Measurements from ENCODE around the gene IPO13. TPM values are rescaled to one million over a fixed set of nuclear protein-coding genes. Genes with fewer than 3 reads are reported as not detected.

The IPO13 gene
- total RNA-seq, 2 experiments from 2014 or later: 16.2 to 16.5 TPM

DNA sequence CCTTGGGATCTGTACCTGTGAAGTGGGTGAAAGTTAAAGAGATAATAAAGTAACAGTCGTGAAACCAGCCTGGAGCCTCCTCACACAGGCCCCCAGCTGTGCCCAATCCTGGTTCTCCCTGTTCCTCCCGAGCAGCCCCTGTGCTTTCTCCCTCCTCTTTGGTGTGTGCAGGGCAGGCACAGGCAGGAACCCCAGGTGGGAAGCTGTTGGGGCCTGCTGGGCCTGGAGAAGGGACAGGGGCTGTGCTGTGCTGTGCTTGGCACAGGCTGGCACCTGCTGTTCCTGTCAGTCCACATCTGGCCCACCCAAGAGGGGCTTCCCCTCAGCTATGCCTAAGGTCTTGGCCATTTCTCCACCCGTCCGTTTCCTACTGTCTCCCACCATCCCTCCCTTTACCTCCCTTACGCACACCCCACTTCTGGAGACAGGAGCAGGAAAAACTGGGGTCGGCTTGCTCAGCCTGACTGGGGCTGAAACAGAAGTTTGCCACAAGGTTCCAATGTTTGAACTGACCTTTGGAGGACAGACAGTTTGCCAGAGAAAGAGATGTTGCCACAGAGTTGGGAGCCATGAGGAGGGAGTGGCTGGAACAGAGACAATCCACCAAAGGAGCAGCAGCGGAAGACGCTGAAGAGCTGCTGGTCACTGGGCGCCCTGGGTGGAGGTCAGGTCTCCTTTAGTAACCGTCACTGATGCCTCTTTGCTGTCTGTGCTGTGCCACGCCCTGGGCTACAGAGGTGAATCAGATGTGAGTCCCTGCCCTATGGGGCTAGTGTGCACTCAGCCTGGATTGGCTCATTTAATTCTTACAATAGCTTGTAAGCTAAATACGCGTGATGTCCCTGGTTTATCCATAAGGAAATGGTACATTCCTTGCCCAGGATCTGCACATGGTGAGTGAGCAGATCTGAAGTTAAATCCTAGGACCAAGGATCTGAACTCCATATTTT, 31.9 kb upstream of the IPO13 start:
- ATAC-seq: no peak
- ChIA-PET POLR2A (no interaction called here), CTCF (interaction anchor here (0.6 to 1.0 kb wide), 2 partner anchors 14 to 31 kb away, joined by 3 read pairs; partner anchors contain the start of gene IPO13)

DNA sequence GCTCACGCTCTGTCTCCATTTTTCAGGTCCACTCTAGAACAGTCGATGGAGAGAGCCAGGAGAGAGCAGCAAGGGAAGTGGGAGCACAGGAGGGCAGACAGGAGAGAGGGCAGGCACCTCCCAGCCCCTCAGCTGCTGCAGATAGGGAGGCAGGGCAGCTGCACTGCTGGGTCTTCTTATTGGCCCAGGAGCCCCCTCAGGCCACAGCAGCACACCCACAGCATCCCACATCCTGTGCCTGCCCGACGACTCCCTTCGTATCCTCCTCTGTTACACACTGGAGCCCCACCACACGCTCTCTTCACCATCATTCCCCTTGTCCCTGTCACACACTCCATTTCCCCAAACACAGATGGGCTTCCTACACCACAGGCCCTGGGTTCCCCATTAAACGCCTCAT, 26.8 kb upstream of the IPO13 start:
- ChIA-PET POLR2A (no interaction called here), CTCF (interaction anchor here (1.6 to 2.8 kb wide), 3 partner anchors 13 to 156 kb away, joined by 3 to 9 read pairs (median 5); partner anchors contain the start of gene ARTN)
- ATAC-seq (peak; percentile 65), DNase-seq (peak; percentile 23)
- Mint-ChIP-seq H3K27ac (no peak overlapping the region), H3K4me3 (no peak overlapping the region), H3K9me3 (no peaks in the 10 kb centered on the region), H3K36me3 (ENCODE audit: low read depth) (peaks cover 2% of the 10 kb centered on the region), H3K4me1 (ENCODE audit: low read depth) (peaks cover 9% of the 10 kb centered on the region), H3K27me3 (no peaks in the 10 kb centered on the region)
- TF ChIP-seq, protein P1, sequence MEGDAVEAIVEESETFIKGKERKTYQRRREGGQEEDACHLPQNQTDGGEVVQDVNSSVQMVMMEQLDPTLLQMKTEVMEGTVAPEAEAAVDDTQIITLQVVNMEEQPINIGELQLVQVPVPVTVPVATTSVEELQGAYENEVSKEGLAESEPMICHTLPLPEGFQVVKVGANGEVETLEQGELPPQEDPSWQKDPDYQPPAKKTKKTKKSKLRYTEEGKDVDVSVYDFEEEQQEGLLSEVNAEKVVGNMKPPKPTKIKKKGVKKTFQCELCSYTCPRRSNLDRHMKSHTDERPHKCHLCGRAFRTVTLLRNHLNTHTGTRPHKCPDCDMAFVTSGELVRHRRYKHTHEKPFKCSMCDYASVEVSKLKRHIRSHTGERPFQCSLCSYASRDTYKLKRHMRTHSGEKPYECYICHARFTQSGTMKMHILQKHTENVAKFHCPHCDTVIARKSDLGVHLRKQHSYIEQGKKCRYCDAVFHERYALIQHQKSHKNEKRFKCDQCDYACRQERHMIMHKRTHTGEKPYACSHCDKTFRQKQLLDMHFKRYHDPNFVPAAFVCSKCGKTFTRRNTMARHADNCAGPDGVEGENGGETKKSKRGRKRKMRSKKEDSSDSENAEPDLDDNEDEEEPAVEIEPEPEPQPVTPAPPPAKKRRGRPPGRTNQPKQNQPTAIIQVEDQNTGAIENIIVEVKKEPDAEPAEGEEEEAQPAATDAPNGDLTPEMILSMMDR (IDR thresholded peaks at IDR 0.05): no peak
- intact Hi-C loops (cut with micrococcal nuclease): no loop called here

More for the DNA sequence above, 31.9 kb upstream of the IPO13 start:
- TF ChIP-seq, protein P1 (IDR thresholded peaks at IDR 0.05): no peak
- Mint-ChIP-seq H3K27ac (no peak overlapping the region), H3K36me3 (ENCODE audit: low read depth) (no peaks in the 10 kb centered on the region), H3K4me1 (ENCODE audit: low read depth) (peaks cover 5% of the 10 kb centered on the region), H3K27me3 (no peaks in the 10 kb centered on the region), H3K9me3 (no peaks in the 10 kb centered on the region), H3K4me3 (no peak overlapping the region)
- intact Hi-C loops (cut with micrococcal nuclease): no loop called here
- DNase-seq: no peak

DNA sequence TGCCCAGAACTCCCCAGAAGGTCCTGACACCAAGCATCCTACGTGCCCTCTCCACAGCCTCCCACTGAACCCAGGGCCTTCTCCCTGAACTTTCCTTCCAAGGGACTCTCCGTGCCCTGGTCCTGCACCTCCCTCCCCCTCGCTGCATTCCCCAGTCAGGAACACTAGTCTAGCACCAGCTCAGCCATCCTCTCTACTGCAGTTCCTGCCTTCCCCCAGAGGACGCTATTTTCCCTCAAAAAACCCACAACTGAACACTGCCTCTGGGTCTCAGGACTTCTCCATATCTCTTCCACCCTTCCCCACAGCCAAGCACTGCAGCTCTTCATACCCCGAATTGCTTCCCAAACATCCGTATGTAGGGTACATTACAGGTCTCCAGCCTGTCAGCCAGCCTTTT, 25.7 kb upstream of the IPO13 start:
- intact Hi-C loops (cut with micrococcal nuclease): no loop called here

DNA sequence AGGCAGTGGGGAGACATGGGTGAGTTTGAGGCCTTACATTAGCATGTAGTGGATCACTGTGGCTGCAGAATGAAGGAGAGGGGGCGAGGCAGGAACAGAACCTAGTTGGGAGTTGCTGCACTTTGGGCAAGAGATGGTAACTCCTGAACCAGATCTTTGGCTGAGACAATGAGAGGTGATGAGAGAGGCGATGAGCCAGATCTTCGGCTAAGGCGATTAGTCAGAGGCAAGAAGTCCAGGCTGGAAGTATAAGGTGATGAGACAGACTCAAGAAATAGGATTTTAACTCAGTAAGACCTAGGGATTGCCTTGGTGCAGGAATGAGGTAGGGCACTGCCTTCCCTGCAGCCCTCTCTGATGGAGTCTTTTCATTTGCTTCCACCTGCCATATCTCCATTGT, 22.2 kb upstream of the IPO13 start:
- no peak for DNase-seq
- intact Hi-C loops (cut with micrococcal nuclease): no loop called here
- no peaks in the 10 kb centered on the region for H3K27me3 Mint-ChIP-seq
- TF ChIP-seq, protein P1 (IDR thresholded peaks at IDR 0.05): no peak
- no peak for ATAC-seq
- peaks cover 7% of the 10 kb centered on the region for H3K4me1 Mint-ChIP-seq (ENCODE audit: low read depth)
- H3K36me3 Mint-ChIP-seq (ENCODE audit: low read depth): peaks cover 6% of the 10 kb centered on the region
- ChIA-PET CTCF (interaction anchor here (0.9 to 2.5 kb wide), 2 partner anchors 10 kb away, joined by 7 to 21 read pairs; no protein-coding TSS in a partner anchor), POLR2A (interaction anchor here (0.6 kb wide), 1 partner anchor 712 kb away, joined by 4 read pairs; no protein-coding TSS in a partner anchor)
- no peak overlapping the region for H3K4me3 Mint-ChIP-seq
- no peaks in the 10 kb centered on the region for H3K9me3 Mint-ChIP-seq
- H3K27ac Mint-ChIP-seq: no peak overlapping the region

More for the DNA sequence above, 25.7 kb upstream of the IPO13 start:
- TF ChIP-seq, protein P1 (IDR thresholded peaks at IDR 0.05): no peak
- Mint-ChIP-seq H3K4me1 (ENCODE audit: low read depth) (peaks cover 9% of the 10 kb centered on the region), H3K4me3 (no peak overlapping the region), H3K9me3 (no peaks in the 10 kb centered on the region), H3K27me3 (no peaks in the 10 kb centered on the region), H3K36me3 (ENCODE audit: low read depth) (peaks cover 6% of the 10 kb centered on the region), H3K27ac (no peak overlapping the region)
- ChIA-PET POLR2A (no interaction called here), CTCF (interaction anchor here (1.4 kb wide), 1 partner anchor 10 kb away, joined by 4 read pairs; no protein-coding TSS in a partner anchor)
- DNase-seq (no peak), ATAC-seq (no peak)

DNA sequence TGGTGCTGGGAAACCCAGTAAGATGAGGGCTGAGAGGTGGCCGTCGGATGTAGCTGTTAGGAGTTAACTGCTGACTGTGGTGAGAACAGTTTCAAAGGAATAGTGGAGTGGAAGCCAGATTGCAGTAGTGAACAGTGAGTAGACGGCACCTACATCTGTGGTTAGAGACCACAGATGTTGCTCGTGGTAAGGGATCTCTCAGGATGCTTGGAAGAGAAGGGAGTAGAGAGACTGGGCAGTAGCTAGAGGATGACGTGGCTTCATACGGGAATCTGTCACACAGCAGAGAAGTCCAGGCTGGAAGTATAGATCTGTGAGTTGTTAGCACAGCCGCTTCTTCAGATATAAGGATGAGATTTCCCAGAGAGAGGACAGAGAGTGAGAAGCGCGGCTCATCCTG, 20.9 kb upstream of the IPO13 start:
- Mint-ChIP-seq H3K4me3 (no peak overlapping the region), H3K9me3 (no peaks in the 10 kb centered on the region), H3K4me1 (ENCODE audit: low read depth) (peaks cover 6% of the 10 kb centered on the region), H3K27me3 (no peaks in the 10 kb centered on the region), H3K27ac (no peak overlapping the region), H3K36me3 (ENCODE audit: low read depth) (peaks cover 6% of the 10 kb centered on the region)
- CTCF ChIA-PET: interaction anchor here (0.9 to 2.5 kb wide), 2 partner anchors 9 to 163 kb away, joined by 4 to 21 read pairs; no protein-coding TSS in a partner anchor
- ATAC-seq (no peak), DNase-seq (no peak)
- intact Hi-C loops (cut with micrococcal nuclease): no loop called here
- POLR2A ChIA-PET: no interaction called here
- TF ChIP-seq, protein P1 (IDR thresholded peaks at IDR 0.05): no peak
